HG03575 (cell line): ENCODE measurements around the gene AMPD3.

Source experiments
- ATAC-seq: cut with Tn5 transposase; IDR thresholded peaks from one replicate; pipeline ENCODE4 v1.9.1; 2021; ENCODE audit not compliant: unreplicated experiment, insufficient number of reproducible peaks, low FRiP score; ENCODE audit errors: extremely low read depth

Gene AMPD3

GRCh38 chr11:10456519-10456918 lies 1.5 kb downstream of the AMPD3 start:
- ATAC-seq: no peak

GRCh38 chr11:10457901-10458300 lies 2.8 kb downstream of the AMPD3 start:
- no peak for ATAC-seq

- ATAC-seq: peak; percentile 39
These were observed 4.2 kb downstream of the AMPD3 start for GRCh38 chr11:10459029-10459970.

- ATAC-seq: no peak
These were observed 5.7 kb downstream of the AMPD3 start for GRCh38 chr11:10460611-10461275.

- ATAC-seq: no peak
These were observed 6.3 kb downstream of the AMPD3 start for GRCh38 chr11:10461276-10461790.

- ATAC-seq: no peak
These were observed 7.8 kb downstream of the AMPD3 start for GRCh38 chr11:10462746-10463300.

GRCh38 chr11:10473371-10473770 lies 18.3 kb downstream of the AMPD3 start:
- ATAC-seq: no peak

GRCh38 chr11:10474551-10474950 lies 19.5 kb downstream of the AMPD3 start:
- ATAC-seq: no peak

GRCh38 chr11:10476342-10476741 lies 21.3 kb downstream of the AMPD3 start:
- ATAC-seq: no peak

GRCh38 chr11:10476927-10477689 lies 22.0 kb downstream of the AMPD3 start:
- ATAC-seq: no peak

- ATAC-seq: no peak
These were observed 22.6 kb downstream of the AMPD3 start for GRCh38 chr11:10477690-10478046.

GRCh38 chr11:10478066-10478465 lies 23.0 kb downstream of the AMPD3 start:
- ATAC-seq: no peak

GRCh38 chr11:10478574-10479550 lies 23.8 kb downstream of the AMPD3 start:
- ATAC-seq: no peak

- ATAC-seq: no peak
These were observed 25.0 kb downstream of the AMPD3 start for GRCh38 chr11:10480026-10480425.

GRCh38 chr11:10480760-10481159 lies 25.7 kb downstream of the AMPD3 start:
- no peak for ATAC-seq

GRCh38 chr11:10481560-10482349 lies 26.7 kb downstream of the AMPD3 start:
- ATAC-seq: no peak

GRCh38 chr11:10483174-10483573 lies 28.1 kb downstream of the AMPD3 start:
- ATAC-seq: no peak
